Measurements from ENCODE around the gene POU6F2.

POU6F2 gene

GRCh38 chr7:39091145-39091544 lies 113.4 kb downstream of the POU6F2 start:
- no peak for TF ChIP-seq CTCF (conservative IDR thresholded peaks at IDR 0.05; ENCODE audit: low read depth, low read length)
- no peak overlapping the region for H3K4me3 ChIP-seq (ENCODE audit: low read depth, low read length)
- no peak for DNase-seq (ENCODE audit: low read depth)

GRCh38 chr7:39091774-39092173 lies 114.1 kb downstream of the POU6F2 start:
- no peak overlapping the region for H3K4me3 ChIP-seq (ENCODE audit: low read depth, low read length)
- no peak for DNase-seq (ENCODE audit: low read depth)
- no peak for TF ChIP-seq CTCF (conservative IDR thresholded peaks at IDR 0.05; ENCODE audit: low read depth, low read length)

- no peak overlapping the region for H3K4me3 ChIP-seq (ENCODE audit: low read depth, low read length)
- no peak for TF ChIP-seq CTCF (conservative IDR thresholded peaks at IDR 0.05; ENCODE audit: low read depth, low read length)
- DNase-seq (ENCODE audit: low read depth): no peak
Observed at GRCh38 chr7:39094731-39095130, 117.0 kb downstream of the POU6F2 start.

- no peak for TF ChIP-seq CTCF (conservative IDR thresholded peaks at IDR 0.05; ENCODE audit: low read depth, low read length)
- no peak for DNase-seq (ENCODE audit: low read depth)
- no peak overlapping the region for H3K4me3 ChIP-seq (ENCODE audit: low read depth, low read length)
Observed at GRCh38 chr7:39095875-39096619, 118.3 kb downstream of the POU6F2 start.

GRCh38 chr7:39098506-39098905 lies 120.8 kb downstream of the POU6F2 start:
- DNase-seq (ENCODE audit: low read depth): no peak
- no peak overlapping the region for H3K4me3 ChIP-seq (ENCODE audit: low read depth, low read length)
- TF ChIP-seq CTCF (conservative IDR thresholded peaks at IDR 0.05; ENCODE audit: low read depth, low read length): no peak

GRCh38 chr7:39099146-39099545 lies 121.4 kb downstream of the POU6F2 start:
- DNase-seq (ENCODE audit: low read depth): no peak
- H3K4me3 ChIP-seq (ENCODE audit: low read depth, low read length): no peak overlapping the region
- TF ChIP-seq CTCF (conservative IDR thresholded peaks at IDR 0.05; ENCODE audit: low read depth, low read length): no peak

GRCh38 chr7:39100270-39100669 lies 122.6 kb downstream of the POU6F2 start:
- no peak overlapping the region for H3K4me3 ChIP-seq (ENCODE audit: low read depth, low read length)
- no peak for DNase-seq (ENCODE audit: low read depth)
- no peak for TF ChIP-seq CTCF (conservative IDR thresholded peaks at IDR 0.05; ENCODE audit: low read depth, low read length)

All from choroid plexus epithelial cell (primary cell).